Hematopoietic multipotent progenitor cell (in vitro differentiated cells): Measurements from ENCODE around the gene DIRAS1. TPM values are rescaled to one million over a fixed set of nuclear protein-coding genes. Genes with fewer than 3 reads are reported as not detected.

Source experiments
- DNase-seq, 3 donors: peaks; one replicate each; pipeline ENCODE4 v3.0.0-alpha.2; 2011 to 2015; ENCODE audit warnings: low read depth in 2 of 3, low spot score in 2 of 3
- total RNA-seq: library from RNA; depleted of rRNA; stranded (reverse); fragments of >200 nt; gene quantifications from one replicate; pipeline ENCODE4 v1.2.3, GENCODE V29; 2012

DIRAS1 gene
- total RNA-seq = 7.3 TPM

GRCh38 chr19:2720777-2721569, at the start of gene DIRAS1:
TSS of gene DIRAS1 (minus strand) at chr19:2721372. CDS start at chr19:2717806, 3,566 bp downstream.
- DNase-seq = no peak

- DNase-seq = peak in 2 of 3 donors; percentile 63 to 86
Observed at GRCh38 chr19:2770055-2771013, 49.2 kb upstream of the DIRAS1 start.

GRCh38 chr19:2769218-2769617, 48.0 kb upstream of the DIRAS1 start:
- no peak for DNase-seq

GRCh38 chr19:2768365-2769132, 47.4 kb upstream of the DIRAS1 start:
- no peak for DNase-seq

DNA sequence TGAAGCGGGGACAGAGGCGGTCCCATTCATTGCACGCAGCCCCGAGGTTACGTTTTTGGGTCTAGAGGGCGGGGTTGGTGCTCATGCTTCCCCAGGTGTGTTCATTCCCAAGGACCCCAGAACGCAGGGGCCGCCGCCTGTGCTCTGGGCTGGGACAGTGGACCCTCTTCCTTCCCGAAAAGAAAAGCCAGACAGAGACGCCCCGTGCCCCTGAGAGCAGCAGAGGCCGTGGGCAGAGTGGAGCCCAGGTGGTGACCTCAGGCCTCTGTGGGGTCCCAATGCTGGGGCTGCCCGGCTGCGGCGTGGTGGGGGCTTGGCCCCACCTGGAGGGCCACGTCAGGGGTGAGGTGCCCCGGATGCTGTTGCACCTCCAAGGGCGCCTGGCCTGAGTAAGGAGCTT, 46.5 kb upstream of the DIRAS1 start:
- DNase-seq = no peak

- no peak for DNase-seq
Observed at GRCh38 chr19:2766594-2767372, 45.6 kb upstream of the DIRAS1 start.

- no peak for DNase-seq
Observed at GRCh38 chr19:2765376-2765775, 44.2 kb upstream of the DIRAS1 start.

DNA sequence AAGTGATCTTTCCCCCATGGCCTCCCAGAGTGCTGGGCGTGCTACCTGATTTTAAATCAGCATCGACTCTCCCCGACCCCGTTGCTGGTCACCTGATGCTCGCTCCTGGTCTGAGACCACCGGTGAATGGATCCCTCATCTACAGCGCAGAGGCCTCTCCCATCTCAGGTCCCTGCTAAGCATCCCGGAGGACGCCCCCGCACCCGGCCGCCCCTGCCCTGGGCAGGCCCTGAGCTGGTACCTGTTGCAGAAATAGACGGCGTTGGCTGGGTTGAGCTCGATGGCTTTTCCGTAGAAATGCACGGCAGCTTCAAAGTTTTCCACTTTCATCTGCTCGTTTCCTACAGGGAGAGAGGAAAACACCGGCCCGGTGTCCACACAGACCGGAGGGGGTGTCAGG, 43.8 kb upstream of the DIRAS1 start:
- no peak for DNase-seq

GRCh38 chr19:2763687-2764086, 42.5 kb upstream of the DIRAS1 start:
- DNase-seq = no peak

- no peak for DNase-seq
Observed at GRCh38 chr19:2762783-2763496, 41.8 kb upstream of the DIRAS1 start.

DNA sequence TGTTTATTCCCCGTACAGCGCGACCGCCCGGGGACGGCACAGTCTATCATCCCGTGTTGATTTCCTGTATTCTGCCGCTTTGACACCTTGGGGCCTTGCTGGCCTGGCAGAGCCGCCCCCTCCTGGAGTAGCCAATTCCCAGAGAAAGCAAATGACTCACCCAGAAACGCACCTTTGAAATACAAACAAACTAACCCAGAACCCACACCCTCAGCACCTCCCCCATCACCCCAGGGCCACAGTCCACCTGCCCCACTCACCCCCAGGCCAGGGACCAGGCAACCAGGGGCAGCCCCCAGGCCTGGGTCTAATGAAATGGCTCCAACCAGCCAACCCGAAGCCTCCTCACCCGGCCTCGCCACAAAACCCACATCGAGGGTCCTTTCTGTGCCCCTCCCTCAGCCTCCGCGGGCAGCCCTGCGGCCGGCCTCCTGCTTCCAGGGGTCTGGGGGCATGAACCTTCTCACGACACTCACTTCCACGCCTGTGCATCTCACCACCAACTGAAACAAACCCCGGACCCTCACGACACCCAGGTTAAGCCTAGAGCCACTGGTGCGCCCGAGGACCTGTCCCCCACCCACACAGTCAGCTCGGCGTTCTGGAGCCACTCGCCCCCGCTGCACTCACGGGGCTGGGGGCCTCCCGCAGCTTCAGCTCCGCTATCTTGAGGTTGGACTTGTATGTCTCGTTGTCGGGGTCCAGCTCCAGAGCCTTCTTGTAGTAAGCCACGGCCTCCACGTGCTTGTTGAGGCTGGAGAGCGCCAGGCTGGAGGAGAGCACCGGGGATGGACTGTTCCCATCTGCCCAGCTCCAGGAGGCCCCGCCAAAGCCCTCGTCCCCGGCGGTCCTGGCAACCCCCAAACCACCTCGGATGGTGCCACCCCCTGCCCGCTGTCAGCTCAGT, 41.0 kb upstream of the DIRAS1 start:
- DNase-seq = no peak

- DNase-seq = no peak
Observed at GRCh38 chr19:2761309-2761677, 40.1 kb upstream of the DIRAS1 start.

- DNase-seq = no peak
Observed at GRCh38 chr19:2759965-2760364, 38.8 kb upstream of the DIRAS1 start.

DNA sequence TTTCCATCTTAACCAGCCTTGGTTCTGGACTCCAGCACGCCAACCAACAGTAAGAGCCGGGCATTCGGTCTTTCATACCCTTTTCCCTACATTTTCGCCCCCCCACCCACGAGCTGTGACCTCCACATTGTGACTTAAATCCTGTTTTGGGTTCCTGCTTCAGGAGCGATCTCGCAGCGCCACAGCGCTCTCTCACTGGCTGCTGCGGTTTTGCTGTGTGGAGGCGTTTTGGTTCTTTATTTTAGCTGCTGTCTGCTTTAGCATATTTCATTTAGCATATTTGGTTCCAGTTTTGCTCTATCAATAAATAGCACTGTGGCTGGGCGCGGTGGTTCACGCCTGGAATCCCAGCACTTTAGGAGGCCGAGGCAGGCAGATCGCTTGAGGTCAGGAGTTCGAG, 38.2 kb upstream of the DIRAS1 start:
- DNase-seq = no peak

GRCh38 chr19:2758601-2759313, 37.6 kb upstream of the DIRAS1 start:
- DNase-seq = no peak

GRCh38 chr19:2756921-2757881, 36.0 kb upstream of the DIRAS1 start:
- DNase-seq = no peak

GRCh38 chr19:2756477-2756876, 35.3 kb upstream of the DIRAS1 start:
- no peak for DNase-seq
